HK-2 (cell line): Measurements from ENCODE around the gene TBX1.
"Not testable (repeated sequence)": the region's sequence is repeated elsewhere in the genome, so short reads cannot be mapped to it uniquely, and the experiment has no call there.

ENCODE experiments used
- DNase-seq: peaks from one replicate; pipeline ENCODE4 v3.0.0-alpha.2; 2018; ENCODE audit not compliant: unreplicated experiment

The TBX1 gene

DNA sequence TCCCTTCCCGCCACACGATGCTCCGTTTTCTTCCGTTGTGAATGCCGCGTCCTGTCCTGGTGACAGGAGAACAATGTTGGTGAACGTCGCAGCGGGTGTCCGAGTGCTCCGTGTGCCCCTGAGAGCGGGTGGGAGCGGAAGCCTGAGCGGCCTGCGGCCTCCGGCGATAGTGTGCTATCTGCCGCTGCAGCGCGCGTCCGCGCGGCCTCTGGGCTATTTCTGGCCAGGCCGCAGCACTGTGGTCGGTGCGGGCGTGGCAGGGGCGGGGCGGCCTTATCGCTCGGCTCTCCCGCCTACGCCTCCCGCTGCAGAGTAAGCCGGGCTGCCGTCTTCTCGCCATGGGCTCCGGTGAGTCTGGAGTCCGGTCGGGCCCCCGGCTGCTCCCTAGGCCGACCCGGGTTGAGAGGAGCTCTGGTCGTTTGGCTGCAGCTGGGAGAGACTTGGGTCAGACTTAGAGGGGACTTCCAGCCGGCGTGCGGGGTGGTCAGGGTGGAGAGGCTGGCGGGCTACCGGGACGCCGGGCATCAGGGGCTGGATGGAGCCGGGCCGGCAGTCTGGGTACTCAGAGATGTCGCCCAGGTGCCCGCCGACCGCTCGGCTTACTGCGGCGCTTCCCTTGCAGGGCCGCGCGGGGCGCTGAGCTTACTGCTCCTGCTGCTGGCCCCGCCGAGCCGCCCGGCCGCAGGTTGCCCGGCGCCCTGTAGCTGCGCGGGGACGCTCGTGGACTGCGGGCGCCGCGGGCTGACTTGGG, 37.2 kb upstream of the TBX1 start, which contains the start of gene GP1BB:
Gene GP1BB (plus strand): TSS at position 308 of the 751 bp plus-strand sequence. CDS start 31 bp downstream, at position 339.
- DNase-seq = no peak

DNA sequence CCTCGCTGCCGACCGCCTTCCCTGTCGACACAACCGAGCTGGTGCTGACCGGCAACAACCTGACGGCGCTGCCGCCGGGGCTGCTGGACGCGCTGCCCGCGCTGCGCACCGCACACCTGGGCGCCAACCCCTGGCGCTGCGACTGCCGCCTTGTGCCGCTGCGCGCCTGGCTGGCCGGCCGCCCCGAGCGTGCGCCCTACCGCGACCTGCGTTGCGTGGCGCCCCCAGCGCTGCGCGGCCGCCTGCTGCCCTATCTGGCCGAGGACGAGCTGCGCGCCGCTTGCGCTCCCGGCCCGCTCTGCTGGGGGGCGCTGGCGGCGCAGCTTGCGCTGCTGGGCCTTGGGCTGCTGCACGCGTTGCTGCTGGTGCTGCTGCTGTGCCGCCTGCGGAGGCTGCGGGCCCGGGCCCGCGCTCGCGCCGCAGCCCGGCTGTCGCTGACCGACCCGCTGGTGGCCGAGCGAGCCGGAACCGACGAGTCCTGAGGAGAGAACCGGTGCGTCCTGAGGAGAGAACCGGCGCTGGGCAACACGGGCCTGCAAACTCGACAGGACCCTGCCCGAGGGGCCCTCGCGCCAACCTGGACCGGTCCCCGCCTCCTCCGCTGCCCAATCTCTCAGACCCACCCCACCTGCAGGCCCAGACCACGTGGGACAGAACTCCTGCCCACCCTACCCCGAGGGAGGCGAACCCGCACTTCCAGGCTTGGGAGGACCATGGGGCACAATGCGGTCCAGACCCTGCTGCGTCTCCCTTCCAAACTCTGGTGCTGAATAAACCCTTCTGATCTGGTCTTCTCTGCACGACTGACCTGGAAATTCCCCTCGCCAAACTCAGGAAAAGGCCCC, 36.4 kb upstream of the TBX1 start:
- DNase-seq = peak; percentile 39

DNA sequence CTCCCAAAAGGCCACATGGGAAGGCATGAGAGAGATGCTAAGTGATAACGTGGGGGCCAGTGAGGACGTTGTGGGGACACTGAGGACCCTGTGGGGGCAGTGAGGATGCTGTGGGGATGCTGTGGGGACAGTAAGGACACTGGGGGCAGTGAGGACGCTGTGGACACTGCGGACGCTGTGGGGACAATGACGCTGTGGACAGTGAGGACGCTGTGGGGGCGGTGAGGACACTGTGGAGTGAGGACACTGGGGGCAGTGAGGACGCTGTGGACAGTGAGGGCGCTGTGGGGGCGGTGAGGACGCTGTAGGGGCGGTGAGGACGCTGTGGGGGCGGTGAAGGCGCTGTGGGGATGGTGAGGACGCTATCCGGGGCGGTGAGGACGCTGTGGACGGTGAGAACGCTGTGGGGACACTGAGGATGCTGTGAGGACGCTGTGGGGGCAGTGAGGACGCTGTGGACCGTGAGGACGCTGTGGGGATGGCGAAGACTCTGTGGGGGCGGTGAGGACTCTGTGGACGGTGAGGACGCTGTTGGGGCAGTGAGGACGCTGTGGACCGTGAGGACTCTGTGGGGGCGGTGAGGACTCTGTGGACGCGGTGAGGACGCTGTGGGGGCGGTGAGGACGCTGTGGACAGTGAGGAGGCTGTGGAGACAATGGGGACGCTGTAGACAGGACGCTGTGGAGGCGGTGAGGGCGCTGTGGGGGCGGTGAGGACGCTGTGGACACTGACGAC, 35.5 kb upstream of the TBX1 start:
- DNase-seq = no peak

GRCh38 chr22:19726064-19726788, 34.4 kb upstream of the TBX1 start:
- DNase-seq = not testable (repeated sequence)

DNA sequence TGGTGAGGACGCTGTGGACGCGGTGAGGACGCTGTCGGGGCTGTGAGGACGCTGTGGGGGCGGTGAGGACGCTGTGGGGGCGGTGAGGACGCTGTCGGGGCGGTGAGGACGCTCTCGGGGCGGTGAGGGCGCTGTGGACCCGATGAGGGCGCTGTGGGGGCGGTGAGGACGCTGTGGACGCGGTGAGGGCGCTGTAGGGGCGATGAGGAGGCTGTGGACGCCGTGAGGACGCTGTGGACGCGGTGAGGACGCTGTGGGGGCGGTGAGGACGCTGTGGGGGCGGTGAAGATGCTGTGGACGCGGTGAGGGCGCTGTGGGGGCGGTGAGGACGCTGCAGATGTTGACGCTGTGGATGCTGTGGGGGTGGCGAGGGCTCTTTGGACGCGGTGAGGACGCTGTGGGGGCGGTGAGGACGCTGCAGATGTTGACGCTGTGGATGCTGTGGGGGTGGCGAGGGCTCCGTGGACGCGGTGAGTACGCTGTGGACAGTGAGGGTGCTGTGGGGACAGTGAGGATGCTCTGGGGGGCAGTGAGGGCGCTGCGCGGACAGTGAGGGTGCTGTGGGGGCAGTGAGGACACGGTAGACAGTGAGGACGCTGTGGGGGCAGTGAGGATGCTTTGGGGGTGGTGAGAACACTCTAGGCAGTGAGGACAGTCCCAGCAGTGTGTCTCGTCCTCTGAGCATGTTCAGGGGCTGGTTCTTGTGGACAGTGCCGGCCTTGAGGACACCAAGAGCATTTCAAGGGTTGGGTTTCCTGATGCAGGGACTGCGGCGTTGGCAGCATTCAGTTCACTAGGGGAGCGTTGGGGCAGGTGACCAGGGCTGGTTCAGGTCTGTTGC, 33.0 kb upstream of the TBX1 start:
- DNase-seq = no peak

DNA sequence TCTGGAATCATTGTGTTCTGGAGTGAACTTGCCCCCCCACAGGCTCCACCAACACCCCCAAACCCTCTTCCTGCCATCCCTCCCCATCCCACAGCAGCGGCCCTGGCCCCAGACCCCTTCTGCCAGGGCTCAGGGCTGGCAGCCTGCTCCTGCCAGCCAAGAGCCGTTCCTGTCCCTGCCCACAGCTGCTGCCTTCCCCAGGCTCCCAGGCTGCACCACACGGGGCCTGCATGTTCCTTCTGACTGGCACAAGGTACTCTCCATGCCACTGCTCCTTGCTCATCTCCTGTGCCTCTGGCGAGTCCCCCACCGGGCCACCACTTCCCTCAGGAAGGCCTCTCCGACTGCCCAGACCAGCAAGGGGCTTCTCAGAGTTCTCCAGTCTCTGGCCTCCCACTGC, 32.3 kb upstream of the TBX1 start:
- no peak for DNase-seq

- DNase-seq = no peak
Observed at GRCh38 chr22:19728836-19729235, 31.7 kb upstream of the TBX1 start.

- DNase-seq = no peak
Observed at GRCh38 chr22:19729507-19729906, 31.1 kb upstream of the TBX1 start.

- no peak for DNase-seq
Observed at GRCh38 chr22:19730198-19730597, 30.4 kb upstream of the TBX1 start.

GRCh38 chr22:19730655-19731360, 29.8 kb upstream of the TBX1 start:
- peak; percentile 81 for DNase-seq

DNA sequence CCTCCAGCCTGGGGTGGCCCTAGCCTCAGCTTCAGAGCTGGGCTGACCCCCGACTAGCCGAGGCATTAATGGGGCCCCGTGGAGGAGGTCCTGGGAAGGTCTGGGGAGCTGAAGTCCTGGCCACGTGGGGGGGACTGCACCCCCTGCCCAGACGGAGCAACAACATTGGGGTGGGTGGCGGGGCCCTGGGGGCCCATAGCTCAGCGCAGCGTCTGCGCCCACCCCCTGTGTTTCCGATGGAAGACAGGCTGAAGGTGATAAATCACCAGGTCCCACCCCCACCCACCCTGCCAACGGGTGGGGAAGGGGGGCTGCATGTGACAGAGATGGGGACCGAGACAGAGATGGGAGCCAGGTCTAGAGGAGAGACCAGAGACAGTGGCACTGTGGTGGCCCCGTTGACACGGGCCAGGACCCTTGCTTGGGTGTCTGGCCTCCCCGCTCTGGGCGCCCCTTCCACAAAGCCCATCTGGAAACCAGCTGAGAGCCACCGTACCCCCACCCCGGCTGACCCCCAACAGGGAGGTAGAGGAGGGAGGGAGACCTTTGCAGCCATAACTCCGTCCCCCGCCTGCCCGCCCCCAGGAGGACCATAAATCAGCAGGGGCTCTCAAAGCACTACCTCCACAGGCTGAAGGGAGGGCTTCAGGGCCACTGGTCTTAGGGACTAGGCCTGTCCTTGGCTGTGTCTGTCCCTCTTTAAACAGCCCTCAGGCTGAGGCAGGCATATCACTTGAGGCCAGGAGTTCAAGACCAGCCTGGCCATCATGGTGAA, 29.0 kb upstream of the TBX1 start:
- no peak for DNase-seq

DNA sequence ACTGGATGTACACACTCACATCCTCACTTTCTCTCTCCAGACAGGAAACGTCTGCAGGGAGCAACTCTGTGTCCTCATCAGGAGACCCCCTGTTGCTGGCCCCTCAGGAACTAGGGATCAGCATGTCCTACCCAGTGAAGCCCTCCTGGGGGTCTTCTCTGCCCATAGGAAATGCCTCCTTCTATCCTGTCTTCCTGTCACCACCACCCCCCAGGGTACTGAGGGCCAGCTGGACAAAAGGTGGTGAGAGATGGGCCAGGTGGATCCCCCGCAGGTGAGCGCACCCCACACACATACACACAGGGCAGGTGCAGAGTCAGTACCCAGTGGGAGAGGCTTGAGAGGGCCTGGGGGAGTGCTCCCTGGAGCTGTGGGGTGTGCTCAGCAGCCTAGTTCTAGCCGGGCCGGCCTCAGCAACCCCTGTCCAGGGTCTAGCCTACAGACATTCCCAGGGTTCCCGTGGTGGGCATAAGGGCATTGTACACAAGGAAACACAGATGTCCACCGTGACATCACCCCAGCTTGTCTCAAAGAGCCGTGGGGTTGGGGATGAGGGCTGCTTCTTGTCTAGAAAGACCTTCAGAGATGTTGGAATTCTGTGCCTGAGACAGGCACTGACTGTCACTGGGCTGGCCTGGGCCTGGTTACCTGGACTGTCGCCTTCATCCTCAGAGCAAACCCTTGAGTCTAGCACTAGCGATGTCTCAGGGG, 28.0 kb upstream of the TBX1 start:
- DNase-seq = no peak

DNA sequence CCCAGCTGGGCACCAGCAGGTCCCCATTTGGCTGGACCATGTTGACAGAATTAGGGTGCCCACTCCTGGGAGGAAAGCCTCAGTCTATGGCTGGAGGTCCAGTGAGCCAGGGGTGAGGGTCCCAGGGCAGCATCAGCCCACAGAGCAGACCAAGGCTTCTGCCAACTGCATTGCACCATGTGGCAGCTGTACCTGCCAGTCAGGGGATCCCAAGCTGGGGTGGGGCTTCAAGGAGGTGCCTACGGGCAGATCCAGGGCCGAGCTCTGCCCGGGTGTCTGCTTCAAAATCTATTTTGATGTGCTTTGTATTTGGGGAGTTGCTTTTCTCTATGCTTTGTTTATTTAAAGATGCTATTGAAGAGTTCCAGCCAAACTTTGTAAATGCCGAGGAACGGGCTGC, 26.8 kb upstream of the TBX1 start:
- DNase-seq = no peak

- no peak for DNase-seq
Observed at GRCh38 chr22:19734163-19734562, 26.4 kb upstream of the TBX1 start.

GRCh38 chr22:19734837-19735382, 25.7 kb upstream of the TBX1 start:
- no peak for DNase-seq

- DNase-seq = no peak
Observed at GRCh38 chr22:19735665-19736510, 24.7 kb upstream of the TBX1 start.
